Measurements from ENCODE around the gene DNAH2.

DNA sequence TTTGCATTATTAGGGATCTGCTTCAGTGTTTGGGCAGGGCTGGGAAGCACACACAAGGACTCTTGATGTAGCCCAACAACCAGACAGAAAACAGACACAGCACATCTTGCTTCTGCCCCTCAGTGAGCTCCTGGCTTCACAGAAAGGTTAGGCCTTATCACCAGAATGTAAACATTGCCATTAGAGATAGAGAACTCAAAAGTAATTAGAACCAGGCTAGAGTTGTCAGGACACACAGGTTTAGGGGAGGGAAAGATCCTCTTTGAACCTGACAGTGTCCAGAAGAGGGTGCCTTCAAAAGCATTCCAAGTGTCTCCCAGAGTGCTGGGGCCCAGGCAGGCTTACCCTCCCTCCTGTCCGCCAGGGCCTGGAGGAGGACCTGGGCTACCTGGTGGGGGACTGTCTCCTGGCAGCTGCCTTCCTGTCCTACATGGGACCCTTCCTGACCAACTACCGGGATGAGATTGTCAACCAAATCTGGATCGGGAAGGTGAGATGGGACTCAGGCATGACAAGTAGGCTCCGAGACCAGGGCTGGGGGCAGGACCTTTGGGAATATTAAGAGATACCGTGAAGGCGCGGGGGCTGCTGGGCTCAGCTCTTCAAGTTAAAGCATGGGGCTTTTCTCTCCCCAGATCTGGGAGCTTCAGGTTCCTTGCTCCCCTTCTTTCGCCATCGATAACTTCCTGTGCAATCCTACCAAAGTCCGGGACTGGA lies 99.5 kb downstream of the DNAH2 start:
- no peak for TF ChIP-seq HOXB13 (CRISPR knock-in tag; IDR thresholded peaks at IDR 0.05; ENCODE audit: low read depth)
- no peak for TF ChIP-seq POLR2A (IDR thresholded peaks at IDR 0.05; ENCODE audit: low read length)
- no peak for TF ChIP-seq JUN (IDR thresholded peaks at IDR 0.05)
- TF ChIP-seq NFE2L2 (conservative IDR thresholded peaks at IDR 0.05; ENCODE audit: low read length) = no peak
- TF ChIP-seq, protein P1, sequence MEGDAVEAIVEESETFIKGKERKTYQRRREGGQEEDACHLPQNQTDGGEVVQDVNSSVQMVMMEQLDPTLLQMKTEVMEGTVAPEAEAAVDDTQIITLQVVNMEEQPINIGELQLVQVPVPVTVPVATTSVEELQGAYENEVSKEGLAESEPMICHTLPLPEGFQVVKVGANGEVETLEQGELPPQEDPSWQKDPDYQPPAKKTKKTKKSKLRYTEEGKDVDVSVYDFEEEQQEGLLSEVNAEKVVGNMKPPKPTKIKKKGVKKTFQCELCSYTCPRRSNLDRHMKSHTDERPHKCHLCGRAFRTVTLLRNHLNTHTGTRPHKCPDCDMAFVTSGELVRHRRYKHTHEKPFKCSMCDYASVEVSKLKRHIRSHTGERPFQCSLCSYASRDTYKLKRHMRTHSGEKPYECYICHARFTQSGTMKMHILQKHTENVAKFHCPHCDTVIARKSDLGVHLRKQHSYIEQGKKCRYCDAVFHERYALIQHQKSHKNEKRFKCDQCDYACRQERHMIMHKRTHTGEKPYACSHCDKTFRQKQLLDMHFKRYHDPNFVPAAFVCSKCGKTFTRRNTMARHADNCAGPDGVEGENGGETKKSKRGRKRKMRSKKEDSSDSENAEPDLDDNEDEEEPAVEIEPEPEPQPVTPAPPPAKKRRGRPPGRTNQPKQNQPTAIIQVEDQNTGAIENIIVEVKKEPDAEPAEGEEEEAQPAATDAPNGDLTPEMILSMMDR (IDR thresholded peaks at IDR 0.05) = no peak
- TF ChIP-seq, protein P2, sequence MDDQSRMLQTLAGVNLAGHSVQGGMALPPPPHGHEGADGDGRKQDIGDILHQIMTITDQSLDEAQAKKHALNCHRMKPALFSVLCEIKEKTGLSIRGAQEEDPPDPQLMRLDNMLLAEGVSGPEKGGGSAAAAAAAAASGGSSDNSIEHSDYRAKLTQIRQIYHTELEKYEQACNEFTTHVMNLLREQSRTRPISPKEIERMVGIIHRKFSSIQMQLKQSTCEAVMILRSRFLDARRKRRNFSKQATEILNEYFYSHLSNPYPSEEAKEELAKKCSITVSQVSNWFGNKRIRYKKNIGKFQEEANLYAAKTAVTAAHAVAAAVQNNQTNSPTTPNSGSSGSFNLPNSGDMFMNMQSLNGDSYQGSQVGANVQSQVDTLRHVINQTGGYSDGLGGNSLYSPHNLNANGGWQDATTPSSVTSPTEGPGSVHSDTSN (IDR thresholded peaks at IDR 0.05) = no peak
- TF ChIP-seq, protein P3, sequence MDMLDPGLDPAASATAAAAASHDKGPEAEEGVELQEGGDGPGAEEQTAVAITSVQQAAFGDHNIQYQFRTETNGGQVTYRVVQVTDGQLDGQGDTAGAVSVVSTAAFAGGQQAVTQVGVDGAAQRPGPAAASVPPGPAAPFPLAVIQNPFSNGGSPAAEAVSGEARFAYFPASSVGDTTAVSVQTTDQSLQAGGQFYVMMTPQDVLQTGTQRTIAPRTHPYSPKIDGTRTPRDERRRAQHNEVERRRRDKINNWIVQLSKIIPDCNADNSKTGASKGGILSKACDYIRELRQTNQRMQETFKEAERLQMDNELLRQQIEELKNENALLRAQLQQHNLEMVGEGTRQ (IDR thresholded peaks at IDR 0.05) = no peak
- TF ChIP-seq EP300 (IDR thresholded peaks at IDR 0.05) = no peak
- TF ChIP-seq TFCP2L1 (CRISPR knock-in tag; IDR thresholded peaks at IDR 0.05) = no peak
- no peak for TF ChIP-seq CEBPB (IDR thresholded peaks at IDR 0.05)

Measured in A549 (cell line).